SIG-M5 (cell line): ENCODE measurements around the gene NCAPG.
"Not testable (repeated sequence)": the region's sequence is repeated elsewhere in the genome, so short reads cannot be mapped to it uniquely, and the experiment has no call there.

Experiments used
- DNase-seq: peaks from one replicate; lab custom pipeline; 2025; lab: John Stamatoyannopoulos, UW

Gene NCAPG

GRCh38 chr4:17788956-17789355 is 21.8 kb upstream of the NCAPG start:
- no peak for DNase-seq

DNA sequence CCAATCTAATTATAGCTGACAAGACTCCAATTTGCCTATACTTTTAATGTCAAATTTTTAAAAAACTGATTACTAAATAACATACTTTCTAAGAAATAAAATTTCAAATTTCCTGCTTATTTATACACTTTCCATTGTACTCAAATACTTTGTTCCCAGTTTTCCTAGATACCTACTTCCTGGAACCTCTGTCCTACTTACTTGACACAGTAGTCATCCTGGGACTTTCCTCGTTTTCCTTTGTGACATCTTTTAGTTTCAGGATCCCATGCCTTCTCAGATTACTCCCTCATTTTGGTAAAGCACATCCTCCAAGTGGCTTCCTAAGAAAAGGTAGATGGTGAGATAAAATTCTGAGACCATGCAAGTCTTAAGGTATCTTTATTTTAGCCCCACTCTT is 16.0 kb upstream of the NCAPG start:
- no peak for DNase-seq

DNA sequence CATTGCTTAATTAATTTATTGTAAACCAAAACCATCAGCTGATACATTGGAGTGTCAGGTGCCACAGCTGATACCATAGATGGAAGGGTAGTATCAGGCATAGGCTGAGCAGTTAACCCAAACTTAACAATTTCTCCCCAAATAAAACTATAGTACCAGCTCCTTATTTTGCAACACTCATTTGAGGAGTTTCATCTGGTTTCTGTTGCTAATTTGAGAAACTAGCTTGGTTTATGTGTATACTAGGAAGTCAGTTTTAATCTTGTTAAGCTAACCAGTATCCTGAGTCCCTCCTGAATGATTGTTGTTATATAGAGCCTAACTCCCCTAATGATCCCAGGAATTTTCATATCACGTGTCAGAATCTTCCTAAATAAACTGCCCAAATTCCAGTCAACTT is 13.0 kb upstream of the NCAPG start:
- DNase-seq = no peak

- no peak for DNase-seq
Measured at GRCh38 chr4:17805580-17806155, 5.1 kb upstream of the NCAPG start.

DNA sequence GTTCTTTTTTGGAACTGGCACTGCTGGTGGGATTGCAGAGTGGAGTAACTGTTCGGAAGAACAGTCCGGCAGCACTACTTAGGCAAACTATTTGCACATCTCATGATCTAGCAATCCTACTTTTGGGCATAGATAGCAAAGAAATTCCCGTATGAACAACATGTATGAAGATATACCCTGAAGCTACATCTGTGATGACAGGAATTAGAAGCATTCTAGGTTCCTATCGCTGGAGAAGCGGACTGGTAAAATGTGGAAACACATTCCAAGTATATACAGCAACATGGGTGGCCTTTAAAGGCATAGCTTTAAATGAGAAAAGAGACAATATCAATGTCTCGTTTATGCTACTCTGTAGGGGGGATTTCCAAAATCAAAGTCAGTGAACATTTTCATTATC is 3.3 kb upstream of the NCAPG start:
- no peak for DNase-seq

DNA sequence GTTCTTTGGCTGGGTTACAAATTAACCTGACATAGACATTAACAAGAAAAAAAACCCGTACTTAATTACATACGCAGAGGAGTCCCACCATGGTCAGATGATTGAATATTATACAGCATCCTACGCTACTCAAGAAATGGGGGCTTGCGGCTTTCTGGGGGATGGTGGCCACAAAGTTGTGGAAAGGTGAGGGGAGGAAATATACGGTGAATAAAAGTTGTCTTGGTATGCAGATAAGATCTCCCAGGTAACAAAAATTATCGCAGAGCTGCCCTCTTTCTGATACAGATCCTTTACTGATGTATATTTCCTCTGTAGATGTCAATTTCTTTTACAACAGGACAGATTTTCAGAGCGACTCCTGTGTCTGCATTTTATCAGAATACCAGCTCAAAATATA is 1.1 kb upstream of the NCAPG start:
- DNase-seq = no peak

GRCh38 chr4:17811078-17811603 is 362 bp downstream of the NCAPG start:
- DNase-seq = no peak

DNA sequence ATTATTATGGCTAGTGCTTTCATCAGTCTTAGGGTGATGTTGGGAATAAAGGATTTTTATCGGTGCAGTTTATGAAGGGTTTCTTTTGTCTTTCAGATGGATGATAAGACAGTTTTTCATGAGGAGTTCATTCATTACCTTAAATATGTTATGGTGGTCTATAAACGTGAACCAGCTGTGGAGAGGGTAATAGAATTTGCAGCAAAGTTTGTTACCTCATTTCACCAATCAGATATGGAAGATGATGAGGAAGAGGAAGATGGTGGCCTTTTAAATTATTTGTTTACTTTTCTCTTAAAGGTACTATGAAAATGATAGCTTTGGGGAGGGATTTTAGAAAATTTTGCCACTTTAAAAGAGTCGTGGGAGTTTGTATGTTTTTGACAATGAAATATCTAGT is 1.3 kb downstream of the NCAPG start:
- DNase-seq = no peak

DNA sequence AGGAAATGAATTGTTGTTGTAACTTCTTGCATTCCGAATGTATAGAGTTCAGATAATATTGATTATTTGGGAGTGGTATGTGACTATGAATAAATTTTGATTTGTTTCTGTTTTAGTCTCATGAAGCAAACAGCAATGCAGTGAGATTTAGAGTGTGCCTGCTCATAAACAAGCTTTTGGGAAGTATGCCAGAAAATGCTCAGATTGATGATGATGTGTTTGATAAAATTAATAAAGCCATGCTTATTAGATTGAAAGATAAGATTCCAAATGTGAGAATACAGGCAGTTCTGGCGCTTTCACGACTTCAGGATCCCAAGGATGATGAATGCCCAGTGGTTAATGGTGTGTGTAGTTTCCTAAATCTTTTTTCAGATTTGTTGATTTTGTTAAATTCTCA is 2.0 kb downstream of the NCAPG start:
- DNase-seq = no peak

DNA sequence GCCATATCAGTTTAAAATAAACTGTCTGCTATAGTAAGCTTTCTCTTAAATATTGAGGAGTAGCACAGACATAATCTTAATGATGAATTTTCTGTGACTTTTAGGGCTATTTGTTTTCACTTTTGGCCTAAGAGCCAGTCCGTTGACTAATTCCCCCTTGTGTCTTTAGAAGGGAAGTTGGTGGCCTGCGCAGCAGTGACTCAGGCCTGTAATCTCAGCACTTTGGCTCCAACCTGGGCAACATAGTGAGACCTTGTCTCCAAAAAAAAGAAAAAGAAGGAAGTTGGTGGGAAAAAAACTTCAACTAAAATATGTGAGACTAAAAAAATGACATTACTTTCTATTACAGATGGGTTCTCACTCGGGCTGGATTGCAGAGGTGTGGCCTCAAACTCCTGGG is 3.4 kb downstream of the NCAPG start:
- no peak for DNase-seq

- no peak for DNase-seq
Measured at GRCh38 chr4:17816142-17816541, 5.4 kb downstream of the NCAPG start.

GRCh38 chr4:17817027-17817426 is 6.2 kb downstream of the NCAPG start:
- peak; percentile 14 for DNase-seq

DNA sequence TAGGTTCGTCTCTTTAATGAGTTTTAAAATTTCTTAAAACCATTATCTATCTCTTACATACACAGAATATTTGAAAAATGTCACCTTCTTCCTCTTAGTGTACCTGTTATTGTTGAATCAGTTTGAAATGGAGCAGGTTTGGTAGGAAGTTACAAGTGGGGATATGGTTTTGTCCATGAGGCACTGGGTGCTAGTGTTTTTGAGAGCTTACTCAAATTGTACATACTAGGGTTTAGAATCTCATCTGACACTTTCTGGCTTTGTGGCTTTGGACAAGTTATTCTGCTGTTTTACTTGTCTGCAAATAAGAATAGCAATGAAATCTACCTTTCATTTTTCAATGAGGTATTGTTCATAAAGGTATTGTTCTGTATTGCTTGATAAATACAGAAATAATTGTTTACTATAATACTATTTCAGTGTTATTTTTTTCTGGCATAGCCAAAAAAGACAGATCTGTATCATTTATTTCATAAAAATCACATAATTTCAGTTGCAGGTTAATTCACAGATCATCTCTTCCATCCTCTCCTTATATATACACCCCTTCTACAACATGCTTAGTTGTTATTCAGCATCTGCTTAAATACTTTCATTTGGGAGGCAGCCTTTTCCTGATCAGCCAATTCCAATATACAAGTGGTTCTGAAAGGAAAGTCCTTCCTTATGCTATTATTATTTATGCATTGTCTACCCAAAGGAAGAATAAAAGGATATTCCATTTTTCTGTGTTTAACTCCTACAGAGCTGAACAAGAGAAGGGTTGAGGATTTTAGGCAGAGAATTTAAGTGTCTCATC is 13.3 kb downstream of the NCAPG start:
- no peak for DNase-seq

- DNase-seq = no peak
Measured at GRCh38 chr4:17846266-17846665, 35.5 kb downstream of the NCAPG start.

- DNase-seq = not testable (repeated sequence)
Measured at GRCh38 chr4:17850295-17850694, 39.5 kb downstream of the NCAPG start.

DNA sequence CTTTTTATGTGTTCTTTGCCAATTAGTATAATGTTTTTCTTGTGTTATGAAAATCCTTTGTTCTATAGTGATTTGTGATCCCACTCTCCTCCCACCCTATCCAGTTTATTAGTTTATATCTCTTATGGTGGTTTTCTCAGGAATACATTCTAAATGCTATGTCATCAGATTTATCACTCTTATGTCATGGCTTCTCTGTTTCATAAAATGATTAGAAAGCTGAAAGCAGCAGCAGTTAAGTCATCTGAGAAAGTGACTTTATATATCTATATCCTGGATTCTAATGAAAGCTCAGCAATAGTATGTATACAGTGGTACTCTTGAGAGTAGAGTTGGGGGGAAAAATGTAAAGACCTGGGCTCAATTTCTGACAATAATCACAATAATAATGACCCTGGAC is 41.2 kb downstream of the NCAPG start:
- no peak for DNase-seq

DNA sequence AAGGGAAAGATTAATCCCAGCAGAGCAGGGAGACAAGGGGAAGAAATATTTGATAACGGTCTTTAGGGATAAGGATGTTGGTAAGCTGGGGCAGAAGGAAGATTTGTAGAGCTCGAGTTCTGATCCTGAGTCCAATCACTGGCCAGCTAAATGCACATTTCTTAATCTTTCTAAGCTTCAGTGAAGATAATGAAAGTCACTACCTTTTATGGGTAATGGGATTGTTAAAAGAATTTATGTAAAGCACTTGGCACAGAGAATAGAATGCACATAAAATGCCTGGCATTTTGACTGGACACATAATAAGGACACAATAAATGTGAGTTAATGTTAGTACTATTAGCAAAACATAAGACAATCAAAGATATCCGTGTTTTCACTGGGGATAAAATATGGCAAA is 43.3 kb downstream of the NCAPG start:
- DNase-seq = no peak

GRCh38 chr4:17859793-17860406 is 49.1 kb downstream of the NCAPG start:
- DNase-seq = no peak

- DNase-seq = not testable (repeated sequence)
Measured at GRCh38 chr4:17861906-17862305, 51.1 kb downstream of the NCAPG start.

DNA sequence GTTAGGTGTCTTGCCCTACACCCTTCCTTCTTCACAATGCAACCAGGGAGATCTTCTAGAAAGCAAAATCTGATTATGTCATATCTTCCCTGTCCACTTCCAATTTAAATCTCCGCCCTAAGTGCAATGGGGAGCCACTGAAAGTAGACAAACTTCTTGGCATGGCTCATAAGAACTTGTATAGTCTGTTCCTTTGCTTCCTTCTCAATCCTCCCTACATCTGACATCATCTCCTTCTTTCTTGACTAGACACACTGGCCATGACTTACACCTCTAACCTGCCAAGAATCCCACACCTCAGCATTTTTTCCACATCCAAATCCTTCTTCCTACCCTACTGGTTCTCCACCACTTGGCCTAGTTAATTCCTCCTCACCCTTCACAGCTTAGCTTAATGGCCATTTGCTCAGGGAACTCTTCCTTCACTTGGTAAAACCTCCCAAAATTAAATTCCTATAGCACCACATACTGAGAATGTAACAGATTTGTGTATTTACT is 55.1 kb downstream of the NCAPG start:
- DNase-seq = no peak

DNA sequence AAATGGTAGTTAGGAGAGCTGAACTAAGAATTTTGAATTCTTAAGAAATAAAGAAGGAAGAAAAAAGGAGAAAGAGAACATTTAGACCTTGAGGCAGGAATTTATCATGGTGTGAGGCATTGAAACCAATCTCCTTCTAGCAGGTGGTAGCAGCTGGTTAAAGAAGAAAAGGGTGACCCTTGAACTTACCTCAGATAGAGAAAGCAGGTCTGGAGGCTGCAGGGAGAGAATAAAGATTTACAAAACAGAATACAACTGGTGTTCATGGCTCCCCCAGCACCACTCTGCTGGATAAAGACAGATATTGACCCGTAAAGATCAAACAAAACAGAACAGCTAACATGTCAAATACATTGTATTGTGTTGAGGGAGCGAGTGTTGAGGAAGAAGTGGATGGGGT is 56.0 kb downstream of the NCAPG start:
- no peak for DNase-seq

DNA sequence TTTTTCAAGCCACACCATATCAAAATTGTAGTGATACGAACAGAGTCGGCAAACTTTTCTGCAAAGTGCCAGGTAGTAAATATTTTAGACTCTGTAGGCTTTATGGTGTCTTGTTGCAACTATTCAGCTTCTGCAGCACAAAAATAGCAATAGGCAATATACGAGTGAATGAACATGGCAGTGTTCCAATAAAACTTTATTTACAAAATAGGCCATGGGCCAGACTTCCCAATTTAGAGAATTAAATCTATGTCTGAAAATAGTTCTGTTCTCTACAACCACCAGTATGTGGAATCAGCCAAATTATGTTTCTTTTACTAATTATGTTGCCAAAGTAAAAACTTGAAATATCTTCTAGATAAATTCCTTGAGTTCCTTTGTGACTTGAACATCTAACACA is 56.5 kb downstream of the NCAPG start:
- DNase-seq = no peak

- DNase-seq = no peak
Measured at GRCh38 chr4:17869327-17869726, 58.5 kb downstream of the NCAPG start.
